Endothelial cell of hepatic sinusoid (primary cell): ENCODE data around the gene NFATC2.
"Not testable (repeated sequence)": the region's sequence is repeated elsewhere in the genome, so short reads cannot be mapped to it uniquely, and the experiment has no call there.

ENCODE experiments used
- in situ Hi-C: cut with HindIII; loops from 2 replicates; pipeline ENCODE4 v1.10.0; 2017; ENCODE audit warnings: low sequenced_read_pairs

Gene NFATC2

DNA sequence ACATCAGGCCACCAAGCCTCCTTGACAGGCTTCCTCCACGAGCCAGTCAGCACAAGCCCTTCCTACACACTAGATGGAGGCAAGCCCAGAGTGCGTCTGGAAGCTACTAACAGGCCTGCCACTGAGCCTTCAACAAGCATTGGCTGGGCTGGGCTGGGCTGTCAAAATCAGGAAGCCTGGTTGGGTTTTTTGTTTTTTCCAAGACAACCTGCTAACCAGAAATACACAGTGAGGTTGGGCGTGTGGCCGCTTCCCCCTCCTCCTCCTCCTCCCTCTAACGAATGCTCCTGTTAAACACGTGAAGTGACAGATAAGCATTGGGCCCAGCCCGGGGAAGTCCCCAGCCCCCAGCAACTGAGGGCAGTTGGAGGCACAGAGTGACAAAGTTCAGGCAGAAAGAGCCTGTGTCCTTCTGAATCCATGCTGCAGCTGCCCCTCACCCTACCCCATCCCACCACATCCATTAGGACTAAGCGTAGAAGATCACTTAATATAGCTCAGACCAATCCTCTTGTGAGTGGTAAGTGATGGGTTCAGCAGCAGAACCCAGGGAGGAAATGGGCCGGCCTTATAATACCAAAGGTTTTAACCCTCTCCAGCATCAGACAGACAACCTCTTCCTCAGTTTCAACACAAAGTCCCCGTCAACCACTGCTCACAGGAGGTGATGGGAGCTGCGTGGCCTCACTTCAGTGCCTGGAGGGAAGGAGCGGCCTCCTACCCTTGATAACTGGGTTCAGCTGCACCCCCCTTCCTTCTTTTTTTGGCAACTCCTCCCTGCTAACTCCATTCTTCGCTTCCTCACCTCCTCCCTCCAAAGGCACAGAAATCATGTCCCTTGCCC lies 1.1 kb downstream of the NFATC2 start:
- in situ Hi-C loops = no loop called here

DNA sequence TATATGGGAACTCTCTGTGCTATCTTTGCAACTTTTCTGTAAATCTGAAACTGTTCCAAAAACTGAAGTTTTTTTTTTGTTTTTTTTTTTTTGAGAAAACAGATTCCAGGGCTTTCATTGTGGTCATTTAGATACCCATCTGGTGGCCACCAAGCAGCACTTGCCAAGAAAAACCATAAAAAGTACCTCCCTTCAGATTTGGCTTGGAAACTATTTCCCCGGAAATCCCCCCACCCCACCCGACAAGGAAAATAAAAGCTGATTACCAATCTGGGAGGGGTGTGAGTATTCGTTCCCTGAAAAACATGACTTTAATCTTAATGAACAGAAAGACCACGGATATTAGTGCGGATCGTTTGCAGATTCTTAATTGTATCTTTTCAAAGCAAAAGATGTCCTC lies 1.9 kb downstream of the NFATC2 start:
- in situ Hi-C loops = no loop called here

DNA sequence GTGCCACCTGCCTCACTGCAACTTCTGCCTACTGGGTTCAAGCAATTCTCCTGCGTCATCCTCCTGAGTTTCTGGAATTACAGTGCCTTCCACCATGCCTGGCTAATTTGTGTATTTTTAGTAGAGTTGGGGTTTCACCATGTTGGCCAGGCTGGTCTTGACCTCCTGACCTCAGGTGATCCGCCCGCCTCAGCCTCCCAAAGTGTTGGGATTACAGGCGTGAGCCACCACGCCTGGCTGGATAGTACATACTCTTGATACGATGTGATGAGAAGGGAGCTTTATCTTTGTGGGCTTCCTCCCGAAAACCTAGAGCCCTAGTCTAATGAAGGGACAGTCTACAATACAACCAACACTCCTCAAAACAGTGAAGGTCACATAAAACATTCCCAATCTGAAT lies 2.4 kb downstream of the NFATC2 start:
- in situ Hi-C loops = not testable (repeated sequence)

DNA sequence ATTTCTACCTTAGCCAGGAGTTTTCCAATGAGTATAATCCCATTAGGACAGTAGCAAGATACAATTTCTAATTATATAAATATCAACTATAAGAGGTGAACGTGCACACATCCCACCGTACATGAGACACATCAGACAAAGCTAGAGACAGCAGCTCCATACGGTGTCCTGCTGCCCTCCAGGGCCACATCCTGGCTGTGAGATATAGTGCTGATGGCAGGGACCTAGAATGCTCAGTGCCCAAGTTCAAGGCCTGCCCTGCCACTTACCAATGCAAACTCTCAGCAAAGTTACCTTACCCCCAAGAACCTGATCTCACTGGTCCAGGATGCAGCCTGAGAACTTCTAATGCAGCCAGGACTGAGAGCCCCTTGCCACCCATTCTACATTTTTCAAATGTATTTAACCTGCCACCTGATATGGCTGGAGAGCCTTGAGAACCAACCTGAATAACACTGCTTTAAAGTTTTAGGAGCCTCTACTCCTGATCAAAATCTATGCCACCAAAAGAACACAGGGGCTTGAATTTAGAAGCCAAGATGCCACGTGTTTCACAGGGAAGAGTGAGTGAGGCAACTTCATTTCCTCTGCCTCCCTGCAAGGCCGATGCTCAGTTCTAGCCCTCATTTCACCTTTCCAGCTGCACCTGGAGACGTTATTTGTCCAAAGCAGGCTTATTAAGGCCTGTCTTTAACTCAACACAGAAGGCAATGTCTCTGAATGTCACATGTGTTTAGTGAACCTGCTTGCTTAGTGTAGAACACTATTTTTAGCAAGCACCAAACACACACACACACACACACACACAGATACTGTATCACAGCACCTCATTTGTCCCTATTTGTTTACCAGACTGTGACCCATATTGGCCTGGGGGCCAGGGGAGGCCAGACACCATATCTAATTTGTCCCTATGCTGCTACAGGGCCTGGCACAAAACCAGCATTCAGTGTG lies 6.1 kb downstream of the NFATC2 start:
- in situ Hi-C loops = loop anchor here (5.0 kb wide), 1 partner anchor 56 kb away; no protein-coding TSS in a partner anchor

DNA sequence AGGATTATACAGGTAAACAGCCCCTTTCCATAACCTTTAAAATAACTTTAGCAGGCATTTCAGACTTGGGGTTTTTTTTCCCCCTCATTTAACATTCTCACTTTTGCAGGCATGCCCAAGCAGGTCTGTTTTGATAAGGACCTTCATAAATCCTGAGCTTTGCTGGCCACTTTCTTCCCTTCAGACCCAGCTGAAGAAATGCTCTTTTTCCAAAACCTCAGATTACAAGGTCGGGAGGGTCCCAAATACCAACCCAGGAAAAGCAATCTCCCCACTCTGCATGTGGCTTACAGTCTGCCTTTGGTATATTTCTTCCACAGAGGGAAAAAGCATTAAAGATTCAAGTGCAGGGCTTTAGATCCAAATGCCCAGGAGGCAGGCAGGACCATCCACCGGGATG lies 6.8 kb downstream of the NFATC2 start:
- in situ Hi-C loops = loop anchor here (5.0 kb wide), 1 partner anchor 57 kb away; no protein-coding TSS in a partner anchor

DNA sequence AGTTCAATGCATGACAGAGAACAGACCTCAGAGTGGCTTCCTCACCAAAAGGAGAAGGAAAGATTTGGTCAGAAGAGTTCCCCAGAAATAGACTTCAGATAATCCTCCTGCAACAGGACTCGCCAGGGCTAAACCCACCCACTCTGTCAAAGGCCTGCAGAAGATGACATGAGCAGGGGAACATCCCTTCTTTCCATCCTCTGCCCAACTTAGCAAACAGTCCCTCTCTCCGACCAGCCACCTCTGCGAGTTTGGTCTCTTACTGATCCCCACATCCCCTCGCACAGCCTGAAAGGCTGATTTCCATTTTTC lies 7.5 kb downstream of the NFATC2 start:
- in situ Hi-C loops = loop anchor here (5.0 kb wide), 1 partner anchor 57 kb away; no protein-coding TSS in a partner anchor

DNA sequence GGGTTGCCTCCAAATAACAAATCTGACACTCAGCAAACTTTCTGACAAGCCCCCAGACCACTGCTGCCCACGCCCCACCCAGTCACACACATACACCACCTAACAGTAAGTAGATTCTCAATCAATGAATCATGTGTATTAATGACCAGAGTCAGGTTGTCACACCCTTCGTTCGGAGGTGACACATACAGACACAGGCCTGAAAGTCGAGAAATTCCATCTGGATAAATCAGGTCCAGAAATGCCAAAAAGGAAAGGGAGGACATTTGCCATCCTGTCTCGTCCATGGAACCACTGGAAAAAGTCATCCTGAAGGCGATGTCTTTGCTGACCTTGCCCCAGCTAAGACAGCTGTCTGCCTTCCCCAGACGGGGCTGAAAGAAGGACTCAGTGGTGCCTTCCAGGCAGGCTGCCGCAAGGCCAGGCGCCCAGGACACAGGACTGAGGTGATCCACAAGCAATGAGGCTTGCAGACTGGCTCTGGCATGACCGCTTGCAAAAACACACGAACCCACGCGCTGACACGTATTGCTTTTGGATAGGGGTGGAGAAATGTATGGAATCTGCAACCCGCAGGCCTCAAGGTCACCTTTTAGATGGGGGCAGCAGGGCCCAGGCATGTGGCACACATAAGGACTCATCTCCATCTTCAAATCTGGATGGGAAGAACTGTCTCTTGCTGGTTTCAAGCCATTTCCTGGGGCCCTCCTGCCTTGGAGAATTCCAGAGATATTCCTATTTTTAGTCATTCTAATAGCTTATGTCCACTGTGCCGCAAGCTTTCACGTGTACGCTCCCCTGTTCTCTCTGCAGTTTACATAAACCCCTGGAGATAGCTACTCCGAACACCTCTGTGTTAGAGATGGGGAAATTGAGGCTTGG lies 9.0 kb downstream of the NFATC2 start:
- in situ Hi-C loops = no loop called here

DNA sequence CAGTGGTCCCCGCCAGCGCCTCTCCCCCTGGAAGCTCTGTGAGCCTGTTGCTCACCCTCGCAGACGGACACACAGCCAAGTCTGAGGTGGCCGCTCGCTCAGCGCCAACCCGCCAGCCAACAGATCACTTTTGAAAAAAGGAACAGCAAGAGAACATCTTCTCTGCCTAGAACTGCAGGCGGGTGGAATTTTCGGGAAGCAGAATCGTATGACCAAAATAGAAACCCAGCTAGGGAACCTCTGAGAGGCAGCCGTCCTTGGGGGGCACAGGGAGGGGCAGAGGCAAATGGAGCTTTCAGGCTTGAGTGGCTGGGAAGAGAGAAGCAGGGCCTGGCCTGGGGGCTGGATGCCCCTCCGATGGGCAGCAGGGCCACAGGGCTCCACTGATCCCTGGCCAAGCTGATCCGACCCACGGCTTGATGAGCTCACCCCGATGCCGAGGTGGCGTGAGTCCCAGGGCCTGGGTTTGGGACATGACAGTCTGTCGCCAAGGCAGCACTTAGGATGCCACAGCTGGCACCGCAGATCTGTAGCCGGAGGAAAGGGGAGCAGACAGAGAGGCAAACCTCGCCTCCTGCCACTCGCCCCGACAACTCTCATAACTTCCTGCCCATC lies 9.8 kb downstream of the NFATC2 start:
- in situ Hi-C loops = no loop called here

DNA sequence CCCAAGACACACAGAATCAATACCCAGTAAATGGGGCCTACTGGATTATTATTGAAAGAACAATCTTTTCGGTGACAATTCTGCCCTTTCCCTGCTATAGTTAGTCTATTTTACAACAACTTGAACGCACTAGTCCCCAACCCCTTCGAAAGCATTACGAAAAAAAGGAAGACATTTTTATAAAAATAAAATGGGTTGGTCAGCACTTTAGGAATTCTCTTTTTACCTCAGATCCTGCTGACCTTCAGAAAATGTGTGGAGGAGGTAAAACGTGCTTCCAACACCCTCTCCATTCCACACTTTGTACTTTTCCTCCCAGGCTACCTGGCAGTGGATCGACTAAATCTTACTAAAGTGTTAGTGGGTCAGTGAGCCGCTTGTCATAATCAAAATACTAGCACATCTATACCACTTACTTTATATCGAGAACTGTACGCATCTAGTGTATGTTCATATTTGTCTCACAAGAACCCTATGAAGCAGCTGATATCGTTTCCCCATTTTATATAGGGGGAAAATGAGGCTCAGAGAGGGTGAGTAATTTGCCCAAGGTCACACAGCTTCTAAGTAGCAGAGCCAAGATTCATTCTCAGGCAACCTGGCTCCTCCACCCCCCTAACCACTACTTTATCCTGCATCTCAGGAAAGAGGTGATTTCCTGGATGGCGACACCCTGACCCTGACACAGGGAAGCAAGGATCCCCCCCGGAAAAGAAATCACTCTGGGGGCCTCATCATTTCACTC lies 10.6 kb downstream of the NFATC2 start:
- in situ Hi-C loops = no loop called here

DNA sequence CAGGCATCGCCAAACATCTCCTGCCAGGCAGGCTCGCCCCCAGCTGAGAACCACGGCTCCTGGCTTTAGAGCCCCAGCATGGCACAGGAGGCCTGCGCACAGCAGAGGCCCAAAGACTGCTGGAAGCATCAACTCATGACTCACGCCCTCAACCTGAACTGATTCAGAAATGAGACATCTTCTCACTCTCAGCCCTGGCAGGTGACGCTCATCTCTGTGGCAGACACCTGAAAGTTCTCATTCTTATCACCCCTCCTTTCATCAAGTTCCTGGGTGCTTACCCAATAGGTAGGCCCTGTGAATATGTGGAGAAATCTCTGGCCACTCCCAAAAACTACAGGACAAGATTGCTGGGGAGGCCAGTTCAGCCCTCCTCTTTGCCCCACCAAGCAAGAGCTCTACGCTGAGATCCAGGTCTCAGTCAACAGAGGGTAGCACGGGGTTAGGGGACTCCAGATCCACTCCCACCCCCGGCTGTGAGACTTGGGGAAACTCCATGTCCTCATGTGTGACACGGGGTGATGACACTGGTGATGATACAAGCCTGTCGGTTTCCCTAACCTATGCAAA lies 11.3 kb downstream of the NFATC2 start:
- in situ Hi-C loops = no loop called here

DNA sequence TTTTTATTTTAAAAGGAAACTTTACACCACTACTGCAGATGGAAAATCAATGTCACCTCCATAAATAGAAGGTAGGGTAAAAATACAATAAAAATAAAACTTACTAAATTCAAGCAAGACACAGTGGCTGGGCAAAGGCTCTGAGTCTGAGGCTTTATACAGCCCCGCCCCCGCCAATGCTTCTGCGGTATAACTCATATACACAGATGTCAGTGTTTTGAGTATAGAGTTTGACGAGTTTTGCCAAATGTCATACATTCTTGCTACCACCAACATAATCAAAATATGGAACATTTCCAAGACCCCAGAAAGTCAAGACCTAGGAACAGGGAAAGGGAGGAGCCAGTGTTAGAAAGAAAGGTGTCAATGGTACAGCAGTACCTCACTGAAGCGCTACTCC lies 12.8 kb downstream of the NFATC2 start:
- in situ Hi-C loops = no loop called here

DNA sequence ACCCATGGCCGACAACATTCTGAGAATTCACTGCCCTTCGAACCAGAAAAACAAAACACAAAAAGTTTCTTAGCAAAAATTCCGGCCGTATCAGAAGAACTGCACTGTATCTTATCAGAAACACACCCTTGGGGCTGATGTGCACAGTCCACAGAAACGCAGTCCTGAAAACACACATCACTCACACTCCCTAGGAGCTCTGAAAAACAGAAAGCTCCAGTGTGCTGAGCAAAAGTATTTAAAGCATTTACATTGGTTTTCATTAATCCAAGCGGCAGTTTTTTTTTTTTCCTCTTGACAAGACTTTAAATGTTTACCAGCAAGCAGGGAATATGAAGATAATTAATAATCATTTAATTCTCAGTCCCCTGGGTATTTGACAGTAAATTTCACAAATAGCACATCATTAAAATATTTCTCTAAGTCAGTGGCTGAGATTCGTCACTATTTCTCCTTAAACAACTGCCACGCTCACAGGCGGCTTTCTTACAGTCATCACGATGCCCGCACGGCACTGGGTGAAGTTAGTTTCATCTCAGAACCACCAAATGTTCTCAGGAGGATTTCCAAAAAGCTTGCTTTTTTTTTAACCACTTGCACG lies 13.3 kb downstream of the NFATC2 start:
- in situ Hi-C loops = no loop called here

DNA sequence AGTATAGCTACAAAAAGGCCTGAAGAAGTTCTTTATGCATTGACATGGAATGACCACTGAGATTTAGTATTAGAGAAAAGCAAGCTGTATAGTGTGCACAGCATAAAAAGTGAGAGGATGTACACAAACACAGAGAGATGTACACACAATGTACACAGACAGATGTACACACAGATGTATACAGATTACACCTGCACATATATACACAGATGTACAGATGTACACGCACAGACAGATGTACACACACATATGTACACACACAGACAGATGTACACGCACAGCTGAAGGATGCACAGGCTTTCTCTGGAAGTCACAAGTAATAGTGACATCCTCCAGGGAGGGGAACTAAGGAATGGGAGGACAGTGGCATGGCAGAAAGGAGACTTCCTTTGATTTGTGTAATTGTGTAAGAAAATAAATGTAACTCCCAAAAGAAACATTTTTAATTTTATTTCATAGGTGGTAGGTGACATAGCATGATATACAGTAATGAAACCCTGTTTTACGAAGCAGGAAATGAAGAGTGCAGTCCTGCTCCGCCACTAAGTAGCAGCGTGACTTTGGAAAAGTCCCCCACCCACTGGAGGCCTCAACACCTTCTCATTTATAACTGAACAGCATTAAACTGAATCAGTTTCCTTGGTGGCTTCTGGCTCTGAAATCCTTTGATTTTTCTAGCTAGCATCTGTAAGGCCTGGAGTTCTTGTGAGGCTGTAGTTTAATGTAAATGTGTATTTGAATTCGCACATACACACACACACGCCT lies 14.1 kb downstream of the NFATC2 start:
- in situ Hi-C loops = no loop called here

DNA sequence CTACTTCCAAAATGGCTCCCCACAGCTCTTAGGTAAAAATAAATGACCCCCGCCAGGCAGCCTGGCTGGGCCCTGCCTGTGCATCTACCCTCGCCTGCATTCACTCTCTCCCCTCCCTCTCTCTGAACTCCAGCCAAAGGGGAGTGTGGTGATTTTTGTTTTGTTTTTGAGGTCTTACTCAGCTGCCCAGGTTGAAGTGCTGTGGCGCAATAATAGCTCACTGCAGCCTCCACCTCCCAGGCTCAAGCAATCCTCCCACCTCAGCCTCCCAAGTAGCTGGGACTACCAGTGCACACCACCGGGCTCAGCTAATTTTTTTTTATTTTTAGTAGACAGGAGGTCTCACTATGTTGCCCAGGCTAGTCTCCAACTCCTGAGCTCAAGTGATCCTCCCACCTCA lies 15.8 kb downstream of the NFATC2 start:
- in situ Hi-C loops = no loop called here

DNA sequence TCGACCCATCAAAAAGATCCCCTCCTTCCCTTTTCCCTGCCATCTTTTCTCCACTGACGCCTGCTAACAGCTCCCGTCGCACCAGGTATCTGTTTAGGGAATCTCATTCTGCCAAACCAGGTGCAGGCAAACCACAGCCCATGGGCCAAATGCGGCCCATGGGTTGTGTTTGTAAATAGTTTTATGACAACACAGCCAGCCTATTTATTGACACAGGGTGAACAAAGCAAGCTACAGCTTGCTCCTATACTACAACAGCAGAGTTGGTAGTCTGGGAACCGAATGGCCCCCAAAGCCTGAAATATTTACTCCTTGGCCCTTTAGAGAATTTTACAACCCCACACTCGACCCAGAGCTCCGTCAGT lies 16.4 kb downstream of the NFATC2 start:
- in situ Hi-C loops = no loop called here

DNA sequence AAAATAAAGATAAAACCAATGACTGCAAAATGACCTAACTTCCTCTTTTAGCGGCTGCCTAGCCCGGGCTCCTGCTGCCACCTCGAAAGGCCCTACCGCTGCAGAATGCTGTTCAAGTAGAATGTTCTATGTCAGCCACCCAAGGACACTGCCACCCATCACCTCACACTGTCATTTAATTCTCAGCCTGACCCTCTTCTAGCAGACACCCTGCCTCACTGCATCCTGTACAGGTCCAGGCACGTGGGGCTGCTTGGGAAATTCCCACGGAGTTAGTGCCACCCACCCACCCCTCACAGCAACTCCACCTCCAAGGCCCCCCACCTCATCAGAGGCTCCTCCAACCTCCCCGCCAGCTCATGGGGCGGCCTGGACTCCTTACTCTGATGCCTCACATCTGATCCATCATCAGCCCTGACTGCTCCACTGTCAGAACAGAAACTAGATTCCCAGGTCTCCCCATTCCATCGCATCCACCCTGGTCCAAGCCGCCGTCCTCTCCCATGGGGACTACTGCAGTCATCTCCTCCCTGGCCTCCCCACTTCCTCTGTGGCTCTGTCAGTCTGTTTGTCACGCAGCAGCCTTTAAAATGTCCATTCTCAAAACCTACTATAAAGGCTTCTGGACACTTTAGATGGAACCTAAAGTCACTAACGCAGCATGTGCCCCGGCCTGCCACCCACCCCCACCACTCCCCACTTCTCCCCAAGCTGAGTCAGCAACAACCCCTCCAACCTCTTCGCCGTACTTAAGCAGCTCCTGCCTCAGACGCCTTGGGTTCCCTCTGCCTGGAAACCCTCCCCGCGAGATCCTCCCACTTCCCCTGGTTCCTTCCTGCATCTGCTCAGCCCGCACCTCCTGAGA lies 17.0 kb downstream of the NFATC2 start:
- in situ Hi-C loops = no loop called here

DNA sequence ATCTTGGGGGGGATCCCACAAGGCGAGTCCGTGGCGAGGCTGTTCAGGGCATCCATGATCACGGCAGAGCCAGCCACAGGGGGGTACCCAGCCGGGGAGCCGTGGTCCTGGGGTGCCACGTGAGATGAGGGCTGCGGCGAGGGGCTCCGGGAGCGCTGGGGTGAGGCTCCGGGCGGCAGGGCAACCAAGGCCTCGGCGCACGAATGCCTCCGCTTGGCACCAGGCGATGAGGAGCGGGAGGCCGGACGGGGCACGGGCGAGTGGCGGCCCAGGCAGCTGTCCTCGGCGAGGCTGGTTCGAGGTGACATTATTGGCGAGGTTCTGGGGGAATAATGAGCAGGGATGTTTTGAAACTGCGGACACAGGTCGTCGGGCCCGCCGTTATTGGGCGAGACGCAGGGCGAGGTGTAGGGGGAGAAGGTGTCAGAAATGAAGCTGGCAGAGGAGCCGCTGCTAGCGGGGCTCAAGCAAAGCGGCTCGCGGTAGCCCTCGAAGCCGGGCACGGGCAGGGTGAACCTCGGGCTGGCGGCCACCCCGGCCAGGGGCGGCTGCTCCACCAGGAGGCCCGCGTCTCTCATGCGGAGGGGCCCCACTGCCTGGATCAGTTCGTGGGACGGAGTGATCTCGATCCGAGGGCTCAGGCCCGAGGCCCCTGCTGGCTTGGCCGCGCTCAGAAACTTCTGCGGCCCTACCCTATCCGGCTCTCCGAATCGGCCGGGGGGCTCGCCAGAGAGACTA lies 19.1 kb downstream of the NFATC2 start:
- in situ Hi-C loops = no loop called here
